ENCODE data around the gene PLS1.

The PLS1 gene

DNA sequence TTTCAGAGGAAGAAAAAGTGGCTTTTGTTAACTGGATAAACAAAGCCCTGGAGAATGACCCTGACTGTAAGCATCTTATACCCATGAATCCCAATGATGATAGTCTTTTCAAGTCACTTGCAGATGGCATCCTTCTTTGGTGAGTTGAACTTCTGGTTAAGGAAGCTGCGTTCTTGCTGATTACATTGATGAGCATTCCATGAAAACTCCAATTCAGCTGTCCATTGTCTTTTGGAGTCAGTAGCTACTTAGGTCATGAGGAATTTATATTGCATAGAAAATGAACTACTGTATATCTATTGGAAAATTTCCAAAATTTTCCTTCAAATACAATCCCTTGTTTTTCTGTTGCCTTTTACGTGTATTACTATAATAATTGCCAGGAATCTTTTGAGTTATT lies 80.0 kb downstream of the PLS1 start:
- H3K9ac ChIP-seq (ENCODE audit: low read length) = no peak overlapping the region
- no peak overlapping the region for H3K27ac ChIP-seq (ENCODE audit: low read depth, low read length, poor library complexity, severe bottlenecking)
- H3K36me3 ChIP-seq (ENCODE audit: insufficient read depth, low read length) = no peaks in the 10 kb centered on the region
- no peaks in the 10 kb centered on the region for H4K20me1 ChIP-seq (ENCODE audit: insufficient read depth, low read length)
- no peak overlapping the region for H3K4me2 ChIP-seq (ENCODE audit: low read length)
- H3K79me2 ChIP-seq (ENCODE audit: insufficient read depth, low read length) = no peaks in the 10 kb centered on the region
- TF ChIP-seq, protein P1, sequence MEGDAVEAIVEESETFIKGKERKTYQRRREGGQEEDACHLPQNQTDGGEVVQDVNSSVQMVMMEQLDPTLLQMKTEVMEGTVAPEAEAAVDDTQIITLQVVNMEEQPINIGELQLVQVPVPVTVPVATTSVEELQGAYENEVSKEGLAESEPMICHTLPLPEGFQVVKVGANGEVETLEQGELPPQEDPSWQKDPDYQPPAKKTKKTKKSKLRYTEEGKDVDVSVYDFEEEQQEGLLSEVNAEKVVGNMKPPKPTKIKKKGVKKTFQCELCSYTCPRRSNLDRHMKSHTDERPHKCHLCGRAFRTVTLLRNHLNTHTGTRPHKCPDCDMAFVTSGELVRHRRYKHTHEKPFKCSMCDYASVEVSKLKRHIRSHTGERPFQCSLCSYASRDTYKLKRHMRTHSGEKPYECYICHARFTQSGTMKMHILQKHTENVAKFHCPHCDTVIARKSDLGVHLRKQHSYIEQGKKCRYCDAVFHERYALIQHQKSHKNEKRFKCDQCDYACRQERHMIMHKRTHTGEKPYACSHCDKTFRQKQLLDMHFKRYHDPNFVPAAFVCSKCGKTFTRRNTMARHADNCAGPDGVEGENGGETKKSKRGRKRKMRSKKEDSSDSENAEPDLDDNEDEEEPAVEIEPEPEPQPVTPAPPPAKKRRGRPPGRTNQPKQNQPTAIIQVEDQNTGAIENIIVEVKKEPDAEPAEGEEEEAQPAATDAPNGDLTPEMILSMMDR (IDR thresholded peaks at IDR 0.05; ENCODE audit: low read length) = no peak
- no peak for TF ChIP-seq EZH2 (IDR thresholded peaks at IDR 0.05; ENCODE audit: borderline replicate concordance, low read length)
- no peaks in the 10 kb centered on the region for H3K4me1 ChIP-seq (ENCODE audit: insufficient read depth, low read length, severe bottlenecking)
- no peaks in the 10 kb centered on the region for H3K9me2 ChIP-seq (ENCODE audit: low read depth, low read length)
- no peaks in the 10 kb centered on the region for H3K9me3 ChIP-seq (ENCODE audit: low read length)
- peaks cover 5% of the 10 kb centered on the region for H3K27me3 ChIP-seq (ENCODE audit: insufficient read depth, low read length)
- no peak overlapping the region for H2AFZ ChIP-seq (ENCODE audit: low read length)
- no peaks in the 10 kb centered on the region for H3F3A ChIP-seq (ENCODE audit: insufficient read depth, low read length)
- no peak overlapping the region for H3K4me3 ChIP-seq (ENCODE audit: low read depth, low read length, poor library complexity, severe bottlenecking)

DNA sequence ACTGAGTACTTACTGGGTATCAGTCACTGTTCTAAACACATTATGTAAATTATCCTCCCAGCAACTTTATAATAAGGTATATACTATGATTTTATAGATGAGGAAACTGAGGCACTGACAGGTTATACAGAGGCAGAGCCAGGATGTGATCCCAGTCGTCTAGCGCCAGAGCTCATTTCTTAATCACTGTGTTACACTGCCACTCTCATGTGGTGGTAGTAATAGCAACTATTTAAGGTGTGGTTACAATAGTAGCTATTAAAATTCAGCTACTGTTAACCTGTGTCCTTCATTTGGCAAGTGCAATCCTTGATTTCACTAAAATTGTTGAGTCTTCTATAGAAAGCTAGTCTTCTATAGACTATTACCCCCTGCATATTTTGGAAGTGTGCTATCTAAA lies 84.5 kb downstream of the PLS1 start:
- H3K36me3 ChIP-seq (ENCODE audit: insufficient read depth, low read length) = no peaks in the 10 kb centered on the region
- H3K4me3 ChIP-seq (ENCODE audit: low read depth, low read length, poor library complexity, severe bottlenecking) = no peak overlapping the region
- H2AFZ ChIP-seq (ENCODE audit: low read length) = no peak overlapping the region
- no peaks in the 10 kb centered on the region for H4K20me1 ChIP-seq (ENCODE audit: insufficient read depth, low read length)
- H3F3A ChIP-seq (ENCODE audit: insufficient read depth, low read length) = no peaks in the 10 kb centered on the region
- H3K4me1 ChIP-seq (ENCODE audit: insufficient read depth, low read length, severe bottlenecking) = no peaks in the 10 kb centered on the region
- no peaks in the 10 kb centered on the region for H3K9me2 ChIP-seq (ENCODE audit: low read depth, low read length)
- H3K9ac ChIP-seq (ENCODE audit: low read length) = no peak overlapping the region
- no peaks in the 10 kb centered on the region for H3K9me3 ChIP-seq (ENCODE audit: low read length)
- TF ChIP-seq EZH2 (IDR thresholded peaks at IDR 0.05; ENCODE audit: borderline replicate concordance, low read length) = no peak
- TF ChIP-seq, protein P1 (IDR thresholded peaks at IDR 0.05; ENCODE audit: low read length) = peak; percentile 27; the same call in 1 of the 2 replicates
- H3K4me2 ChIP-seq (ENCODE audit: low read length) = no peak overlapping the region
- H3K27ac ChIP-seq (ENCODE audit: low read depth, low read length, poor library complexity, severe bottlenecking) = no peak overlapping the region
- peaks cover 5% of the 10 kb centered on the region; the same call in 1 of the 2 replicates for H3K27me3 ChIP-seq (ENCODE audit: insufficient read depth, low read length)
- H3K79me2 ChIP-seq (ENCODE audit: insufficient read depth, low read length) = no peaks in the 10 kb centered on the region

DNA sequence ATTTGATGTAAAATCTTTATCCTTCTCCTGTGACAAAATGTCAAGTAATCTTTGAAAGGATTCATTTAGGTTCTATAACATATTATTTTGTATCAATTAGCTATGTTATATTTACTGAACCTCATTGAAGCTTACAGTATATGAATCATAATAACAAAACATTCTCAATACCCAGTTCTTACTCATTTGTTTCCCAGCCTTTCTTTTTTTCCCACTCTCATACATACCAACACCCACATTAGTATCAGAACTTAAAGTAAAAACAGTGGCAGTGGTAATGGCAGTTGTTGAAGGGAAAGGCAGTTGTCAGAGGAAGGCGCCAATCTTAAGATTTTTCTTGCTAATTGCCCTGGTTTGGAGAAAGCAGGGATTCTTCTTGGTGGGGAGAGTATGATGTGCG lies 94.4 kb downstream of the PLS1 start:
- no peaks in the 10 kb centered on the region for H3K79me2 ChIP-seq (ENCODE audit: insufficient read depth, low read length)
- no peak overlapping the region for H3K4me3 ChIP-seq (ENCODE audit: low read depth, low read length, poor library complexity, severe bottlenecking)
- no peak overlapping the region for H3K9ac ChIP-seq (ENCODE audit: low read length)
- no peaks in the 10 kb centered on the region for H3K9me2 ChIP-seq (ENCODE audit: low read depth, low read length)
- H3K4me2 ChIP-seq (ENCODE audit: low read length) = no peak overlapping the region
- H3K36me3 ChIP-seq (ENCODE audit: insufficient read depth, low read length) = no peaks in the 10 kb centered on the region
- no peaks in the 10 kb centered on the region for H3K27me3 ChIP-seq (ENCODE audit: insufficient read depth, low read length)
- no peaks in the 10 kb centered on the region for H3F3A ChIP-seq (ENCODE audit: insufficient read depth, low read length)
- no peak overlapping the region for H3K27ac ChIP-seq (ENCODE audit: low read depth, low read length, poor library complexity, severe bottlenecking)
- no peaks in the 10 kb centered on the region for H3K4me1 ChIP-seq (ENCODE audit: insufficient read depth, low read length, severe bottlenecking)
- TF ChIP-seq, protein P1 (IDR thresholded peaks at IDR 0.05; ENCODE audit: low read length) = no peak
- TF ChIP-seq EZH2 (IDR thresholded peaks at IDR 0.05; ENCODE audit: borderline replicate concordance, low read length) = no peak
- H2AFZ ChIP-seq (ENCODE audit: low read length) = no peak overlapping the region
- no peaks in the 10 kb centered on the region for H4K20me1 ChIP-seq (ENCODE audit: insufficient read depth, low read length)
- H3K9me3 ChIP-seq (ENCODE audit: low read length) = no peaks in the 10 kb centered on the region
